Osteoblast (primary cell): ENCODE results near the gene TEX29. TPM values are rescaled to one million over a fixed set of nuclear protein-coding genes. Genes with fewer than 3 reads are reported as not detected.

Experiments used
- DNase-seq: peaks from one replicate; pipeline ENCODE4 v3.0.0; 2011; ENCODE audit warnings: low spot score, mixed read lengths; ENCODE audit not compliant: insufficient read length; ENCODE audit errors: missing footprints
- H2AFZ ChIP-seq: 2 replicates; pipeline ENCODE4 v1.6.0; 2011; ENCODE audit warnings: mild to moderate bottlenecking, low read length
- H3K27ac ChIP-seq: 2 replicates; pipeline ENCODE4 v1.5.1; 2011; ENCODE audit warnings: mild to moderate bottlenecking, low read depth, low read length, moderate library complexity
- H3K27me3 ChIP-seq: 2 replicates; pipeline ENCODE4 v1.6.0; 2012; ENCODE audit warnings: mild to moderate bottlenecking, control low read depth, inconsistent platforms, low read length, moderate library complexity; ENCODE audit not compliant: insufficient read depth
- H3K36me3 ChIP-seq: 2 replicates; pipeline ENCODE4 v1.5.1; 2011; ENCODE audit warnings: mild to moderate bottlenecking, low read length, control low read depth, moderate library complexity; ENCODE audit not compliant: insufficient read depth
- H3K4me1 ChIP-seq: 2 replicates; pipeline ENCODE4 v1.5.1; 2011; ENCODE audit warnings: mild to moderate bottlenecking, low read length, control low read depth, moderate library complexity; ENCODE audit not compliant: insufficient read depth
- H3K4me2 ChIP-seq: 2 replicates; pipeline ENCODE4 v1.6.0; 2011; ENCODE audit warnings: mild to moderate bottlenecking, low read length; ENCODE audit not compliant: insufficient read depth
- H3K4me3 ChIP-seq: fragments of 200-600 bp; sonication (generic); 3 replicates; pipeline ENCODE4 v1.5.1; 2012; ENCODE audit warnings: mild to moderate bottlenecking, low read length, inconsistent platforms; ENCODE audit not compliant: insufficient read depth
- H3K79me2 ChIP-seq: 2 replicates; pipeline ENCODE4 v1.6.0; 2012; ENCODE audit warnings: mild to moderate bottlenecking, low read length, control low read depth, inconsistent platforms; ENCODE audit not compliant: insufficient read depth
- H3K9me3 ChIP-seq: 2 replicates; pipeline ENCODE4 v1.5.1; 2011; ENCODE audit warnings: low read depth, low read length, control low read depth
- H4K20me1 ChIP-seq: 2 replicates; pipeline ENCODE4 v1.6.0; 2012; ENCODE audit warnings: mild to moderate bottlenecking, low read length, control low read depth; ENCODE audit not compliant: insufficient read depth
- total RNA-seq: library from RNA; depleted of rRNA; stranded (reverse); fragments of >200 nt; gene quantifications from 2 replicates; pipeline ENCODE4 v1.2.3, GENCODE V29; 2012
- TF ChIP-seq, protein P1 (sequence below): IDR thresholded peaks from 2 replicates; pipeline ENCODE4 v1.5.1; 2011; ENCODE audit warnings: mild to moderate bottlenecking, low read depth, low read length, moderate library complexity; ENCODE audit errors: extremely low read depth

The TEX29 gene
- total RNA-seq, 1 donor, result 0.36 TPM

DNA sequence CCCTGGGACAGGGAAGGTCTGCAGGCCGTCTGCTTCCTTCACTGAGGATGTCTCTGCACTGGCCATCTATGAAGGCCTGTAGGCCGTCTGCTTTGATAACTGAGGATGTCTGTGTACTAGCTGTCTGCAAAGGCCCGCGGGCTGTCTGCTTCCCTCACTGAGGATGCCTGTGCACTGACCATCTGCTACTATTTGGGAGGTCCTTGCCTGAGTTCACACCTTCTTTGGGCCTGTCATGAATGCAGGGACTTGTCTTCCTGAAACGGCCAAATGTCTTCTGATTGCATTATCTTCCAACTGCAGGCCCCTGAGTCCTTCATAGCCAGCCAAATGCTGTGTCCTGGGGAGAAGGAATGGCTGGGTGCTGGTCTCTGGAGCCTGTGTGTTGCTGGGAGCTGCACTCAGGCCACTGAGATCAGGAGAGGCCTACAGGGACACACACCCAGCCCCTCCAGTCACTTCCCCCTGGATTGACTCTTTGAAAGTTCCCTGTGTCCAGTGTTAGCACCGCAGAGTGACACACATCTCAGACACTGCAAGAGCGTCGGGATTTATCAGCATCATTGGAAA, 72.9 kb downstream of the TEX29 start:
- Histone ChIP-seq H3K9me3 (no peaks in the 10 kb centered on the region), H3K36me3 (no peaks in the 10 kb centered on the region), H3K27me3 (no peaks in the 10 kb centered on the region), H3K4me3 (no peak overlapping the region), H3K27ac (no peak overlapping the region), H3K4me1 (no peaks in the 10 kb centered on the region), H4K20me1 (no peaks in the 10 kb centered on the region), H2AFZ (no peak overlapping the region), H3K4me2 (no peak overlapping the region), H3K79me2 (no peaks in the 10 kb centered on the region)
- TF ChIP-seq, protein P1, sequence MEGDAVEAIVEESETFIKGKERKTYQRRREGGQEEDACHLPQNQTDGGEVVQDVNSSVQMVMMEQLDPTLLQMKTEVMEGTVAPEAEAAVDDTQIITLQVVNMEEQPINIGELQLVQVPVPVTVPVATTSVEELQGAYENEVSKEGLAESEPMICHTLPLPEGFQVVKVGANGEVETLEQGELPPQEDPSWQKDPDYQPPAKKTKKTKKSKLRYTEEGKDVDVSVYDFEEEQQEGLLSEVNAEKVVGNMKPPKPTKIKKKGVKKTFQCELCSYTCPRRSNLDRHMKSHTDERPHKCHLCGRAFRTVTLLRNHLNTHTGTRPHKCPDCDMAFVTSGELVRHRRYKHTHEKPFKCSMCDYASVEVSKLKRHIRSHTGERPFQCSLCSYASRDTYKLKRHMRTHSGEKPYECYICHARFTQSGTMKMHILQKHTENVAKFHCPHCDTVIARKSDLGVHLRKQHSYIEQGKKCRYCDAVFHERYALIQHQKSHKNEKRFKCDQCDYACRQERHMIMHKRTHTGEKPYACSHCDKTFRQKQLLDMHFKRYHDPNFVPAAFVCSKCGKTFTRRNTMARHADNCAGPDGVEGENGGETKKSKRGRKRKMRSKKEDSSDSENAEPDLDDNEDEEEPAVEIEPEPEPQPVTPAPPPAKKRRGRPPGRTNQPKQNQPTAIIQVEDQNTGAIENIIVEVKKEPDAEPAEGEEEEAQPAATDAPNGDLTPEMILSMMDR, result no peak
- DNase-seq, result no peak

Other genes starting within 250 kb of the TEX29 start
- gene ARHGEF7, start 205.3 kb upstream of the TEX29 start, total RNA-seq, result 27.5 and 34.8 TPM in 2 replicates